Fibroblast of mammary gland (primary cell): ENCODE results near the gene RAP1A.
A peak's percentile ranks its signal among the peaks of the same experiment; 100 is the strongest.

Experiments
- DNase-seq: peaks from one replicate; pipeline ENCODE4 v3.0.0-alpha.2; 2010; ENCODE audit warnings: low read depth
- H3K4me3 ChIP-seq: 2 replicates; pipeline ENCODE4 v1.5.1; 2011; ENCODE audit warnings: low read depth, mild to moderate bottlenecking, low read length, moderate library complexity; ENCODE audit not compliant: control insufficient read depth
- TF ChIP-seq, protein P1 (sequence below): conservative IDR thresholded peaks from 2 replicates; pipeline ENCODE4 v1.5.1; 2011; ENCODE audit warnings: low read depth, low read length, inconsistent platforms; ENCODE audit not compliant: control insufficient read depth, insufficient read depth

RAP1A gene

DNA sequence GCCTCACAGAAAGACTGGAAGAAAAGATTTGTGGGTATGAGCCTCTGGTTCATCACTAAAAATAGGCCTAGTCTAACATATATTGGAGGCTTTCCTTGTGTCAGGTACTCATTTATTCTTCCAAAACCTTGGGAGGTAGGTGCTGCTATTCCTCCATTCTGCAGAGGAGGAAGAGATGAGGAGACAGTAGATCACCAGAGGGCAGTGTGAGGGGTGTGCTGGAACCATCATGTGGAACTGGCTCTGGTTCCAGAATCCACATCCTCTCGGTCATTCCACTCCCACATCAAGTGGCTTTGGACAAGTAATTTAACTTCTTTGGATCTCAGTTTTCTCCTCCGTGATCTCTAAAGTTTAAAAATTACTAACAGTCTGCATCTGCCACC lies 127.0 kb downstream of the RAP1A start:
- TF ChIP-seq, protein P1, sequence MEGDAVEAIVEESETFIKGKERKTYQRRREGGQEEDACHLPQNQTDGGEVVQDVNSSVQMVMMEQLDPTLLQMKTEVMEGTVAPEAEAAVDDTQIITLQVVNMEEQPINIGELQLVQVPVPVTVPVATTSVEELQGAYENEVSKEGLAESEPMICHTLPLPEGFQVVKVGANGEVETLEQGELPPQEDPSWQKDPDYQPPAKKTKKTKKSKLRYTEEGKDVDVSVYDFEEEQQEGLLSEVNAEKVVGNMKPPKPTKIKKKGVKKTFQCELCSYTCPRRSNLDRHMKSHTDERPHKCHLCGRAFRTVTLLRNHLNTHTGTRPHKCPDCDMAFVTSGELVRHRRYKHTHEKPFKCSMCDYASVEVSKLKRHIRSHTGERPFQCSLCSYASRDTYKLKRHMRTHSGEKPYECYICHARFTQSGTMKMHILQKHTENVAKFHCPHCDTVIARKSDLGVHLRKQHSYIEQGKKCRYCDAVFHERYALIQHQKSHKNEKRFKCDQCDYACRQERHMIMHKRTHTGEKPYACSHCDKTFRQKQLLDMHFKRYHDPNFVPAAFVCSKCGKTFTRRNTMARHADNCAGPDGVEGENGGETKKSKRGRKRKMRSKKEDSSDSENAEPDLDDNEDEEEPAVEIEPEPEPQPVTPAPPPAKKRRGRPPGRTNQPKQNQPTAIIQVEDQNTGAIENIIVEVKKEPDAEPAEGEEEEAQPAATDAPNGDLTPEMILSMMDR, result no peak
- H3K4me3 ChIP-seq, result no peak overlapping the region
- no peak for DNase-seq

GRCh38 chr1:111747282-111747734 lies 127.7 kb downstream of the RAP1A start:
- peak; percentile 86 for DNase-seq
- H3K4me3 ChIP-seq, result no peak overlapping the region
- TF ChIP-seq, protein P1, result peak; percentile 75

DNA sequence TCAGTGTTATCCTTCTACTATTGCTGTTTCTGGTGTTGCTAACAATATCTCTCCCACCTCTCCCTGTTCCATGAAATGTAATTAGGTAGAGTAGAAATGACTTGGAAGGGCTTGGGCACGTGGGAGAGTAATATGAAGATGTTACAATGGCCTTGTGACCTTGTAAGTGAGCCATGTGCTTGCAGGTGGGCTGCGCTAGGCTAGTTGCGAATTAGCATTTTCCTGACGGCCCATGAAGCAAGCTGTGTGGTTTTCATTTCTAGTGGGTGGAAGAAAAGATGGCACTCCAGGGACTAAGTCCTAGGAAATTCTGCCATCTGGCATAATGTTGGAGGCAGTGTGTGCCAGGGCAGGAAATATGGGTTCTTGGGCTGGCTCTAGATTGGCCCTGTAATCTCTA lies 128.4 kb downstream of the RAP1A start:
- no peak overlapping the region for H3K4me3 ChIP-seq
- no peak for DNase-seq
- TF ChIP-seq, protein P1, result no peak

- no peak for DNase-seq
- TF ChIP-seq, protein P1, result no peak
- no peak overlapping the region for H3K4me3 ChIP-seq
These were observed 130.0 kb downstream of the RAP1A start for GRCh38 chr1:111749628-111750027.

DNA sequence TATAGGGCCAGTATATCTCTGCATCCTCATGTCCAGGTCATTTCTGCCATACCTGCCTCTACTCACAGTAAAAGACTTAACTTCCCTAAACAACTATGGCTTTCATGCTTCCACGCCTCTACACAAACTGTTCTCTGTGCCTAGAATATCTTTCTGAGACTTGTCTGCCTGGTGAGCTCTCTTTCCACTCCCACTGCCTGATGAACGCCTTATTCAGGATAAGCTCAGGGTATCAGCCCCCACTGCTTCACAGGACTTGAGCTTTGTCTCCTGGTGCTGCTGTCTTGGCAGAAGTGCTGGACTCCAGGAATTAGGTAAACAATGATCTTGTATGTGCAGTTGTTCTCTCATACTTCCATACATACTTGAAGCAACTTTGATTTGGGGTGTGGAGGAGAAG lies 131.3 kb downstream of the RAP1A start:
- TF ChIP-seq, protein P1, result no peak
- DNase-seq, result no peak
- H3K4me3 ChIP-seq, result no peak overlapping the region

DNA sequence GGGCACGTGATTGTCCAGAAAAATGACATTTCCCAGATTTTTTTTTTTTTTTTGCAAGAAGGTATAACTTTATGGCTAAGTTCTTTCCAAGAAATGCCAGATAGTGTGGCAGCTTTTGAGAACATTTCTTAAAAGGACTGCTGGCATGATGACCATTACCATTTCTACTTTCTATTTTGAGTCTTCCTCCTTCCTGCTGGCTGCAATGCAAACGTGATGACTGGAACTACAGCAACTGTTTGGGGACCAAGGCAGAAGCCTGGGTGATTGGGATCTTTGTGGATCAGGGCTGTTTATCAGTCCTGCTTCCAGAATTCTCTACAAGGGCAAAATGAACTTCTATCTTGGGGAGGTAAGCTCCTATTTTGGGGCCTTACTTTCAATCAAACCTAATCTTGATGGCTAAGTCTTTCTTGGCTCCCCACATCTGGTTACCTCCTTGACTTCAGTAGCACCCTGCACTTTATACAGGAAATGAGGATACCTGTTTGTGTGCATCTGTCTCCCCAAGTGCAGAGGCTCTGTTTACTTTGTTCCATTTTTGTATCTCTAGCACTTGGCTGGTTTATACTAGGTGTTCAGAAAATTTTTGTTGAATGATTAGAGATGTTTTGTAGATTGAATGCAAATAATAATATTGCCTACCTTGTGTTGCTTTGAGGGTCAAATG lies 132.5 kb downstream of the RAP1A start:
- DNase-seq, result no peak
- TF ChIP-seq, protein P1, result no peak
- H3K4me3 ChIP-seq, result no peak overlapping the region

- TF ChIP-seq, protein P1, result no peak
- peak overlapping the region; percentile 95 for H3K4me3 ChIP-seq
- peak; percentile 77 for DNase-seq
These were observed 135.4 kb downstream of the RAP1A start for GRCh38 chr1:111754984-111755330.
